Fibroblast of lung (primary cell): ENCODE measurements around the gene SLC6A12.

Source experiments
- CTCF ChIP-seq, 2 donors: IDR thresholded peaks in 1 of 2; conservative IDR thresholded peaks in 1 of 2; 1 replicate in 1 of 2; 2 replicates in 1 of 2; pipeline ENCODE4 v1.5.1; 2011 to 2012; ENCODE audit warnings: low read length in 2 of 2, control low read depth in 1 of 2, inconsistent platforms in 1 of 2, low read depth in 1 of 2, mild to moderate bottlenecking in 1 of 2
- EZH2 ChIP-seq: IDR thresholded peaks from 2 replicates; pipeline ENCODE4 v1.5.1; 2012; ENCODE audit warnings: low read length, control low read depth, mild to moderate bottlenecking; ENCODE audit errors: missing control alignments

DNA sequence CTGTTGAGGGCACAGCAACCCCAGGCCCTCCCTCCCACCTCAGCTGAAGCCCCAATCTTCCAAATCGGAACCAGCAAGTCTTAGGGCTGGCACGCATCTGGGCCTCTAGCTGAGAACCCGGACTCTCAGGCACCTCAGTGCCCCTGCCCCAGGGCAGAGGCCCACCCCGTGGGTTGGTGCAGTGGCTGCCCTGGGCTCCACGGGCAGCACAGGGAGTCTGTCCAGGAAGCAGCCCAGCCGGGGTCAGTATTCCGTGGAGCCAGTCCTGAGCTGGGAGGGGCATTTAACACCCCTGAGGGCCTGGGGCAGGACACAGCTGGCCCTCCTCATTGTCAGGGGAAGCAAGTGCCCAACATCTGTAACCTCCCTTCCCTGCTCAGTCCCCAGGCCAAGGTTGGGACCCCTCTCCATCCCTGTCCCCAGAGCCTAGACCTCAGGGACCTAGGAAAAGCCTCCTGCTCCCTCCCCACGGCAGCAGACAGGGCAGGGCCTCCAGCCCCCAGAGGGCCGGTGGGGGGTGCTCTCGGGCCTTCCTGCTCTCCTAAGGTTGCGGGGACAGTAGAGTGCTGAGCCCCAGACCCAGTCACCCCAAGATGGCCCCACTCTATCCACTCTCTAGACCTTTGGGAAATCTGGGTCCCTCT is 36.5 kb downstream of the SLC6A12 start:
- TF ChIP-seq CTCF (conservative IDR thresholded peaks at IDR 0.05 in 1 of 2, IDR thresholded peaks at IDR 0.05 in 1 of 2; ENCODE audit: low read depth in 1 of 2, low read length in 2 of 2) (no peak), EZH2 (no peak)
